GM12872 (cell line): ENCODE measurements around the gene CCR5.

Experiments
- CTCF ChIP-seq: IDR thresholded peaks from 3 replicates; pipeline ENCODE4 v1.5.1; 2011; ENCODE audit warnings: low read depth, mild to moderate bottlenecking, low read length, moderate library complexity; ENCODE audit not compliant: insufficient read depth

Gene CCR5

GRCh38 chr3:46408853-46409252 is 38.1 kb downstream of the CCR5 start:
- TF ChIP-seq CTCF: no peak

GRCh38 chr3:46409739-46410489 is 39.2 kb downstream of the CCR5 start:
- TF ChIP-seq CTCF: no peak

GRCh38 chr3:46410669-46411068 is 39.9 kb downstream of the CCR5 start:
- no peak for TF ChIP-seq CTCF

- TF ChIP-seq CTCF: no peak
These were observed 40.5 kb downstream of the CCR5 start for GRCh38 chr3:46411271-46411670.

GRCh38 chr3:46412786-46413298 is 42.1 kb downstream of the CCR5 start:
- no peak for TF ChIP-seq CTCF

GRCh38 chr3:46413951-46414350 is 43.2 kb downstream of the CCR5 start:
- TF ChIP-seq CTCF: no peak

- no peak for TF ChIP-seq CTCF
These were observed 44.0 kb downstream of the CCR5 start for GRCh38 chr3:46414739-46415138.
